ENCODE measurements around the gene DAD1.

- TF ChIP-seq POLR2AphosphoS5 (IDR thresholded peaks at IDR 0.05; ENCODE audit: low read depth, low read length), result no peak
- TF ChIP-seq, protein P1, sequence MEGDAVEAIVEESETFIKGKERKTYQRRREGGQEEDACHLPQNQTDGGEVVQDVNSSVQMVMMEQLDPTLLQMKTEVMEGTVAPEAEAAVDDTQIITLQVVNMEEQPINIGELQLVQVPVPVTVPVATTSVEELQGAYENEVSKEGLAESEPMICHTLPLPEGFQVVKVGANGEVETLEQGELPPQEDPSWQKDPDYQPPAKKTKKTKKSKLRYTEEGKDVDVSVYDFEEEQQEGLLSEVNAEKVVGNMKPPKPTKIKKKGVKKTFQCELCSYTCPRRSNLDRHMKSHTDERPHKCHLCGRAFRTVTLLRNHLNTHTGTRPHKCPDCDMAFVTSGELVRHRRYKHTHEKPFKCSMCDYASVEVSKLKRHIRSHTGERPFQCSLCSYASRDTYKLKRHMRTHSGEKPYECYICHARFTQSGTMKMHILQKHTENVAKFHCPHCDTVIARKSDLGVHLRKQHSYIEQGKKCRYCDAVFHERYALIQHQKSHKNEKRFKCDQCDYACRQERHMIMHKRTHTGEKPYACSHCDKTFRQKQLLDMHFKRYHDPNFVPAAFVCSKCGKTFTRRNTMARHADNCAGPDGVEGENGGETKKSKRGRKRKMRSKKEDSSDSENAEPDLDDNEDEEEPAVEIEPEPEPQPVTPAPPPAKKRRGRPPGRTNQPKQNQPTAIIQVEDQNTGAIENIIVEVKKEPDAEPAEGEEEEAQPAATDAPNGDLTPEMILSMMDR (IDR thresholded peaks at IDR 0.05; ENCODE audit: control extremely low read depth in 1 of 3, insufficient read depth in 1 of 3, low read depth in 1 of 3, low read length in 3 of 3), result no peak
- no peak for TF ChIP-seq SP2 (IDR thresholded peaks at IDR 0.05; ENCODE audit: low read length)
- TF ChIP-seq MAFK (IDR thresholded peaks at IDR 0.05; ENCODE audit: low read depth, low read length), result no peak
- no peak for TF ChIP-seq HDAC6 (IDR thresholded peaks at IDR 0.05; ENCODE audit: low read depth, low read length)
- TF ChIP-seq JUN (IDR thresholded peaks at IDR 0.05; ENCODE audit: low read depth, low read length), result no peak
- TF ChIP-seq POLR2A (IDR thresholded peaks at IDR 0.05; ENCODE audit: control extremely low read depth in 1 of 2, low read depth in 2 of 2, low read length in 2 of 2), result no peak
- TF ChIP-seq TAF1 (IDR thresholded peaks at IDR 0.05; ENCODE audit: low read depth, low read length), result no peak
- no peak for TF ChIP-seq RXRA (IDR thresholded peaks at IDR 0.05; ENCODE audit: insufficient read depth, low read depth, low read length)
- TF ChIP-seq GABPA (IDR thresholded peaks at IDR 0.05; ENCODE audit: borderline replicate concordance, insufficient read depth, low read length), result no peak
- no peak for TF ChIP-seq PHF8 (conservative IDR thresholded peaks at IDR 0.05; ENCODE audit: low read depth, low read length)
- no peak for TF ChIP-seq SP4 (IDR thresholded peaks at IDR 0.05; ENCODE audit: low read length)
- no peak for TF ChIP-seq EZH2 (IDR thresholded peaks at IDR 0.05; ENCODE audit: low read depth, low read length, severe bottlenecking)
- no peak for TF ChIP-seq EP300 (IDR thresholded peaks at IDR 0.05; ENCODE audit: borderline replicate concordance in 1 of 2, low read depth in 2 of 2, low read length in 2 of 2)
These were observed 30.0 kb downstream of the DAD1 start for GRCh38 chr14:22559041-22559440.
